Measurements from ENCODE around the gene YKT6. TPM values are rescaled to one million over a fixed set of nuclear protein-coding genes. Genes with fewer than 3 reads are reported as not detected.

YKT6 gene
- total and polyA plus RNA-seq, 11 donors, result 28.5 to 133 (median 46.6) TPM

DNA sequence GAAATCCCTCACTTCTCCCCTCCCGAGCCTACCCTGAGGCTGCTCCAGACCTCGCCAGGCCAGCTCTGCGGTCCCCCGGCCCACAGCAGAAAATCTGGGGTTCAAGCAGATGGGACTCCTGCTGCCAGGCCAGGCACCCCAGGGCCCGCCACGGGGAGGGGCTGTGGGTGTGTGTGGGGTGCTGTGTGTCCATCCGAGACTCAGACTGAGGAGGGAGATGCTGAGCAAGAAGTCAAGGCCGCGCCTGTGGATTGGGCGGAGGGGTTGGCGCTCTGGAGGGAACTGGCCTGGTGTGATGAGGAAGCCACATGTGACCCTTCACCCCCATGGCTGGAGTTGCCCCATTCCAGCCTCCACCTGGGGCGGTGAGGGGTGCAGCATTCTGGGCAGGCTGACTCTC lies 51.1 kb downstream of the YKT6 start:
- no peak overlapping the region for H3K4me3 ChIP-seq
- intact Hi-C loops (cut with DNase I), result no loop called here
- H3K9me3 ChIP-seq, result no peaks in the 10 kb centered on the region
- TF ChIP-seq POLR2A (IDR thresholded peaks at IDR 0.05), result no peak
- TF ChIP-seq, protein P1, sequence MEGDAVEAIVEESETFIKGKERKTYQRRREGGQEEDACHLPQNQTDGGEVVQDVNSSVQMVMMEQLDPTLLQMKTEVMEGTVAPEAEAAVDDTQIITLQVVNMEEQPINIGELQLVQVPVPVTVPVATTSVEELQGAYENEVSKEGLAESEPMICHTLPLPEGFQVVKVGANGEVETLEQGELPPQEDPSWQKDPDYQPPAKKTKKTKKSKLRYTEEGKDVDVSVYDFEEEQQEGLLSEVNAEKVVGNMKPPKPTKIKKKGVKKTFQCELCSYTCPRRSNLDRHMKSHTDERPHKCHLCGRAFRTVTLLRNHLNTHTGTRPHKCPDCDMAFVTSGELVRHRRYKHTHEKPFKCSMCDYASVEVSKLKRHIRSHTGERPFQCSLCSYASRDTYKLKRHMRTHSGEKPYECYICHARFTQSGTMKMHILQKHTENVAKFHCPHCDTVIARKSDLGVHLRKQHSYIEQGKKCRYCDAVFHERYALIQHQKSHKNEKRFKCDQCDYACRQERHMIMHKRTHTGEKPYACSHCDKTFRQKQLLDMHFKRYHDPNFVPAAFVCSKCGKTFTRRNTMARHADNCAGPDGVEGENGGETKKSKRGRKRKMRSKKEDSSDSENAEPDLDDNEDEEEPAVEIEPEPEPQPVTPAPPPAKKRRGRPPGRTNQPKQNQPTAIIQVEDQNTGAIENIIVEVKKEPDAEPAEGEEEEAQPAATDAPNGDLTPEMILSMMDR (IDR thresholded peaks at IDR 0.05), result no peak
- H3K27ac ChIP-seq, result no peak overlapping the region
- WGBS, 4 donors, result 88 to 96% (median 93%) methylated on average over 9 to 12 of the region's 12 CpGs
- H3K4me1 ChIP-seq, result peaks cover 0 to 18% (median 13%) of the 10 kb centered on the region in 12 donors
- DNase-seq, result no peak
- no peak for ATAC-seq
- no peaks in the 10 kb centered on the region for H3K27me3 ChIP-seq
- H3K36me3 ChIP-seq, result no peaks in the 10 kb centered on the region

DNA sequence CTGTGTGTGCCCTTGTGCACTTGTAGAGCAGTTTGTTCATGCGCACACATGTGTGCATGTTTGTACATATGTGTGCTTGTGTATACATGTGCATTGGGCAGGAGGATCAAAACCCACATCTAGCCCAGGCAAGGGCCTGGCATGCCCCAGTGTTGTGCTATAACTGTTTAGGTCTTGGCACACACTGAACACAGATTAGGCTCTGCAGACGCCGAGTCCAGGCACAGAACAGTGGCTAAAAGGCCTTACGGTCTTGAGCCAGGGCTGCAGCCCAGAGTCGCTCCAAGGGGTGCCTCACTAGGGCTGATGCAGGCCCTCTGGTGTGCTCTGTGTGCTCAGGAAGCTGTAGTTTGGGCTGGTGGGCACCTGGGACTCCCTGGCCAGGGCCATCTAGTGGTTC lies 55.7 kb downstream of the YKT6 start:
- WGBS, 4 donors, result 53 to 76% (median 62%) methylated on average over 3 to 5 of the region's 5 CpGs
- Histone ChIP-seq H3K9me3 (no peaks in the 10 kb centered on the region), H3K4me1 (peaks cover 18 to 64% (median 52%) of the 10 kb centered on the region in 12 donors), H3K36me3 (no peaks in the 10 kb centered on the region), H3K27ac (peak overlapping the region; percentile 75 to 96 (median 88)), H3K27me3 (no peaks in the 10 kb centered on the region), H3K4me3 (no peak overlapping the region)
- DNase-seq, result peak in 1 of 5 donors; percentile 64
- peak; percentile 24 to 36 (median 30) for ATAC-seq
- intact Hi-C loops (cut with DNase I), result loop anchor here in 2 of 10 donors (5.0 kb wide), 2 partner anchors 36 to 51 kb away; no protein-coding TSS in a partner anchor
- TF ChIP-seq, protein P1 (IDR thresholded peaks at IDR 0.05), result no peak
- TF ChIP-seq POLR2A (IDR thresholded peaks at IDR 0.05), result no peak

DNA sequence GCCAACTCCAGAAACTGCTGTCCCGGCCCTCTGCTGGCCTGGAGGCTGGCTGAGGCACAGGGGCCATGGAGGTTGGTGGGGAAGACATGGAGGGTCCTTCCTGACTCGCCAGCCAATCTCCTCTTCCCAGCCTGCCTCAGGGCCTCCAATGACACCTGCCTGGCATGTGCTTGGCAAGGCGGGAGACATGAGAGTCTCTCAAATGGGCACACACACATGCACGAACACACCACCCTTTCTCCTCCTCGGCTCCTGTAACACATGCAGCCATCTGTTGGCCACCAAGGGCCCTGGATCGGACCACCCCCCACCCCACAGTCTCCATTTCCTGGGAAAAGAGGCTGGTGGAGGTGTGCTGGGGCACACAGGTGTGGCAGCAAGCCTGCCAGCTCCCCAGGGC lies 56.4 kb downstream of the YKT6 start:
- H3K9me3 ChIP-seq, result no peaks in the 10 kb centered on the region
- intact Hi-C loops (cut with DNase I), result loop anchor here in 2 of 10 donors (5.0 kb wide), 2 partner anchors 35 to 50 kb away; no protein-coding TSS in a partner anchor
- WGBS, 4 donors, result 92 to 100% (median 92%) methylated on average over 3 to 6 of the region's 6 CpGs
- no peak for ATAC-seq
- H3K36me3 ChIP-seq, result no peaks in the 10 kb centered on the region
- H3K4me1 ChIP-seq, result peaks cover 18 to 70% (median 55%) of the 10 kb centered on the region in 12 donors
- no peak for TF ChIP-seq POLR2A (IDR thresholded peaks at IDR 0.05)
- TF ChIP-seq, protein P1 (IDR thresholded peaks at IDR 0.05), result no peak
- H3K4me3 ChIP-seq, result no peak overlapping the region
- DNase-seq, result no peak
- H3K27ac ChIP-seq, result peak overlapping the region; percentile 75 to 96 (median 88)
- no peaks in the 10 kb centered on the region for H3K27me3 ChIP-seq

DNA sequence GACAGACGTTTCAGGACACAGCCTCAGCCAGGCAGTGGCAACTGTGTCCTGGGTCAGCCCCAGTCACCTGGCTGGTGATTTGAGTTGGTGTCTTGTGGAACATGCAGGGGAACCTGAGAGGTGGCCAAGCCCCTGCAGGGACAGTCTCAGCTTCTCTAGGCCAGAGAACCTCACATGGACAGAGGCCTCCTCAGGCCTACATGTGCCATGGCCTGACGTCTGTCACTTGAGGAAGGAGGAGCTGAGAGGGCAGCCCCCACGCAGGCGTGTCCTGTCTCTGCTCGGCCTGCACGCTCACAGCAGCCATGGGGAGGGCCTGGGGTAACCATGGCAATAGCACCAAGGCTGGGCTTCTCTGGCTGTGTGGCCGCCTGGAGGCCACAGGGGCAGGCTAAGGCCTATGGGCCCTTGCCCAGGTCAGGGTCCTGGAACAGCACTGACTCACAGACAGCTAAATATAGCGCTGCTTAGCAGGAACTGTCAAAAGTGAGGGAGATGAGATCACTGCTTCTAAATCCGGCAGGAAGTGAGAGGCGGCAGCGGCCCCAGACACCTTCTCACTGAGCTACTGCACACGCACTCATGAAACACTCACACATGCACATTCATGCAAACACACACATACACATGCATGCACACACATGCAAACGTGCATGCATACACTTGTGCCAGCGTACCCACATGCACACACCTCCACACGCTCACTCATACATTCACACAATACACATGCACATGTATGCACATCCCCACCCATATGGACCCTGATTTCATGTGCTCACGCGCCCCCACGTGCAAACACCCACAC lies 57.0 kb downstream of the YKT6 start:
- WGBS, 4 donors, result 9 to 15% (median 11%) methylated on average over 18 of the region's 18 CpGs
- Histone ChIP-seq H3K36me3 (no peaks in the 10 kb centered on the region), H3K4me1 (peaks cover 18 to 76% (median 56%) of the 10 kb centered on the region in 12 donors), H3K4me3 (no peak overlapping the region), H3K27ac (peak overlapping the region; percentile 75 to 96 (median 88)), H3K27me3 (no peaks in the 10 kb centered on the region), H3K9me3 (no peaks in the 10 kb centered on the region)
- ATAC-seq, result peak; percentile 89 to 93 (median 92)
- TF ChIP-seq, protein P1 (IDR thresholded peaks at IDR 0.05), result peak in 4 of 12 donors; percentile 19 to 34 (median 30)
- TF ChIP-seq POLR2A (IDR thresholded peaks at IDR 0.05), result no peak
- peak; percentile 83 to 93 (median 87) for DNase-seq
- intact Hi-C loops (cut with DNase I), result loop anchor here in 2 of 10 donors (5.0 kb wide), 2 partner anchors 34 to 49 kb away; no protein-coding TSS in a partner anchor
